BJ (cell line): Measurements from ENCODE around the gene ABCC4. TPM values are rescaled to one million over a fixed set of nuclear protein-coding genes. Genes with fewer than 3 reads are reported as not detected.

Experiments
- CTCF ChIA-PET: fragments of 350-600 bp; formaldehyde crosslinking; extraction: SDS; loops from one replicate; lab custom pipeline; 2021; ENCODE audit warnings: antibody characterized with exemption, inconsistent platforms; lab: Yijun Ruan, JAX
- POLR2A ChIA-PET: fragments of 300-600 bp; sonication (Branson Sonifier 250); formaldehyde crosslinking; extraction: SDS; loops from one replicate; lab custom pipeline; 2021; ENCODE audit warnings: antibody characterized with exemption; lab: Charles Lee
- DNase-seq: peaks from one replicate; pipeline ENCODE4 v3.0.0-alpha.2; 2011; ENCODE audit warnings: low read depth
- H3K27me3 ChIP-seq: 2 replicates; pipeline ENCODE4 v1.6.0; 2011; ENCODE audit warnings: low read length; ENCODE audit not compliant: control insufficient read depth, insufficient read depth
- H3K36me3 ChIP-seq: 2 replicates; pipeline ENCODE4 v1.5.1; 2011; ENCODE audit warnings: low read length; ENCODE audit not compliant: control insufficient read depth, insufficient read depth
- H3K4me3 ChIP-seq: 2 replicates; pipeline ENCODE4 v1.5.1; 2011; ENCODE audit warnings: low read depth, mild to moderate bottlenecking, control low read depth, low read length
- CTCF ChIP-seq: IDR thresholded peaks from 2 replicates; pipeline ENCODE4 v1.5.1; 2011; ENCODE audit warnings: low read depth, mild to moderate bottlenecking, control low read depth, inconsistent platforms, low read length, moderate library complexity; ENCODE audit not compliant: insufficient read depth
- polyA plus RNA-seq: library from polyadenylated mRNA; depleted of rRNA; stranded (reverse); fragments of >200 nt; gene quantifications from 2 replicates; pipeline ENCODE4 v1.2.3, GENCODE V29; 2011

ABCC4 gene
- polyA plus RNA-seq, 1 experiment, result 11.2 TPM

- DNase-seq, result no peak
- TF ChIP-seq CTCF, result no peak
- ChIA-PET POLR2A (no interaction called here), CTCF (no interaction called here)
- Histone ChIP-seq H3K27me3 (no peaks in the 10 kb centered on the region), H3K4me3 (no peak overlapping the region), H3K36me3 (no peaks in the 10 kb centered on the region; the same call in 1 of the 2 replicates)
Measured at GRCh38 chr13:95049772-95050171, 251.5 kb downstream of the ABCC4 start.

DNA sequence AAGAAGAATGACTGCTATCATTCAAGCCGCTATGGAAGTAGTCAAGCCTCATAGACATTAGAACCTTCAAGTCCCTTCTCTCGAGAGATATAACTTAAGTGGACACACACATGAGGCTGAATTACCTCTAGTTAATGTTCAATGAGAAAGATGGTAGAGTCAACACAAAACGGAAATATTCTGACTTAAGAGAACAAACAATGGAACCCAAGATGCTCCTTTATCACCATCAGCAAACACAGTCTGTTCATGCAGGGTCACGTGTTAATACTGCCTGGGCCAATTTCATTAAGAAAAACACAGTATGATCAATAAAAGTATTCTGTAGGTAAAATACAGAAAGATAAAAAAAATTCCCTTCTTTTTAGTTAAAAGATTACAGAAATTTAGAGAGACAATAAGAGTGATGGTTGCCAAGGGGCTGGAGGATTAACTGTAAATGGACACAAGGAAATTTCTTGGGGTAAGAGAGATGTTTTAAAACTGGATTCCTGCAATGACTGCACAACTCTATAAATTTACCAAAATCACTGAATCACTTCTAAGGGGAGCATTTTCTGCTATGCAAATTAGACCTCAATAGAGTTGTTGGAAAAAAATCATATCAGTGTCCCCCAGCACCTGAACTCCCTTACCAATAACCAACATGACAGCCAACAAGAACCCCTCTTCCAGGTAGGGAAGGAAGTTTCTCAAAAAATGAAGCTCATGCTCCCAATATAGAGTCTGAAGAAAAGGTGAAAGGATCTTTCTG lies 256.6 kb downstream of the ABCC4 start:
- POLR2A ChIA-PET, result no interaction called here
- CTCF ChIA-PET, result interaction anchor here (0.9 kb wide), 1 partner anchor 11 kb away, joined by 4 read pairs; no protein-coding TSS in a partner anchor
- no peak for TF ChIP-seq CTCF
- no peak for DNase-seq
- Histone ChIP-seq H3K4me3 (no peak overlapping the region), H3K36me3 (no peaks in the 10 kb centered on the region; the same call in none of the 2 replicates), H3K27me3 (no peaks in the 10 kb centered on the region)

DNA sequence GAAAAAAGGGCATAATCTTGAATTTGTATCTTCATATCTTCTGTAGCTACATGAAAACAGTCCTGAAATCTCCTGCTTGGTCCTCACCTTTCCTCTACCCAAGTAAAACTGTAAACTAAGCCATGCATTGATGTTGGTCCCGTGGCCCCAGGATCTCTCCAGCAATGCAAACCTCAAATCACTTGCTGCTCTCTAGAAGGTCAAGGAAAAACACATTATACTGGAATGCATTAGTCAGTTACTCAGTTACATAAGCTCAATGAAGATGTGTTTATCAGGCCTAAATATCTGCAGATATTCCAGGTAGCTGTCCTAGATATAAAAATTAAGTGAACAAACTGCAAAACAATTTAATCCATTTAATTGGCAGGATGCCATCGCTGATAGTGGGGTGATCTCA lies 261.8 kb downstream of the ABCC4 start:
- DNase-seq, result no peak
- no peak for TF ChIP-seq CTCF
- ChIA-PET POLR2A (no interaction called here), CTCF (interaction anchor here (0.8 to 1.2 kb wide), 2 partner anchors 10 to 35 kb away, joined by 3 read pairs; no protein-coding TSS in a partner anchor)
- Histone ChIP-seq H3K36me3 (no peaks in the 10 kb centered on the region; the same call in none of the 2 replicates), H3K27me3 (no peaks in the 10 kb centered on the region), H3K4me3 (no peak overlapping the region)

DNA sequence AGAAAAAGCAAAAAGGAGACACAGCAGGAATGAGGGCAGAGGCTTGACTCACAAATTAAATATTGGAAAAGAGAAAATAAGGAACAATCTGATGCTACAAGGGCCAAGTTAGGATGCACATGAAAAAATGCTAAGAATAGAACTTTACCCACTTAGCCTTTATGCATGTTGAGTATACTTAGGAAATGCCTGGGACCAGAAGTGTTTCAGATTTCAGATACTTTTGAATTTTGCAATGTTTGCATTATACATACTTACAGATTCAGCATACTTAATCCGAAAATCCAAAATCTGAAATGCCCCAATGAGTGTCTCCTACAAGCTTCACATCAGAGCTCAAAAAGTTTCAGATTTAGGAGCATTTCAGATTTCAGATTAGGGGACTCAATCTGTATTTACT lies 262.3 kb downstream of the ABCC4 start:
- no peak for TF ChIP-seq CTCF
- Histone ChIP-seq H3K4me3 (no peak overlapping the region), H3K36me3 (no peaks in the 10 kb centered on the region; the same call in none of the 2 replicates), H3K27me3 (no peaks in the 10 kb centered on the region)
- ChIA-PET CTCF (interaction anchor here (0.8 to 1.2 kb wide), 2 partner anchors 9 to 35 kb away, joined by 3 read pairs; no protein-coding TSS in a partner anchor), POLR2A (no interaction called here)
- DNase-seq, result no peak

DNA sequence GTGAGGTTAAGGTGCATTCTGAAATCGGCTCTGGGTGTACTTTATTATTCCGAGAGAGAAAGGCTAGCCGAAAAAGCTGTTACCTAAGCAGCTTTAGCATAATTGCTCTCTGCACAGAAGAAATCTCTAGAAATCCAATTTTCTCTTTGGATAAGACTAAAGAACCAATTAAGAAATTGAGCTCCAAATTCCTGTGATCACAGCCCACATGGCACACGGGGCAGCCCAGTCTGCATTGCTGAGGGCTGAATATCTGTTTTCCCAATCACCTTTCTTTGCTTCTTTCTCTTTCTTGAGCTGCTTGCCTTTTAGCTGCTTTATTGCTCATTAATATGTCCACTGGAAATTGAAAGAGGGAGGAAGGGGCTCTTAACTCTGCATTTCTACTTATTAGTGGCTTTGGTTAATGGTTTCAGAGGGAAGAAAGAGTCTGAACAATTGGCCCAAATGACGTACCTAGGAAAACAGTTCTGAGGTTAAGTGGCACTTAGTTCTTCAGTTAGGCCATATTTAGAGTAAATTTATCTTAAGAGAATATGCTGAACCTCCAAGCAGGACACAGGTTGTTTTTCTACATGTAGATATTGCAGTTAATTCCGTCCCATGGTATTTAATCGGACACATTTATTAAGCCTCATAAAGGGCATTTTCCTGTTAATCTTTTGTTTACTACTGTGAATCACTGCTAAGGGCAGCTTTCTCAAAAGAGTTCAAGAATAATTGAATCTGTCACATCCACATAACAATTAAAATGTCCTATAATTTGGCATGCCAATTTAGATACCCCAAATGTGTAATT lies 265.7 kb downstream of the ABCC4 start:
- POLR2A ChIA-PET, result no interaction called here
- Histone ChIP-seq H3K36me3 (no peaks in the 10 kb centered on the region; the same call in 1 of the 2 replicates), H3K27me3 (no peaks in the 10 kb centered on the region), H3K4me3 (no peak overlapping the region)
- CTCF ChIA-PET, result no interaction called here
- TF ChIP-seq CTCF, result no peak
- DNase-seq, result no peak
